Measurements from ENCODE around the gene ODAD4.

The ODAD4 gene

GRCh38 chr17:41968676-41969075 lies 38.3 kb downstream of the ODAD4 start:
- no peak for DNase-seq
- TF ChIP-seq, protein P1, sequence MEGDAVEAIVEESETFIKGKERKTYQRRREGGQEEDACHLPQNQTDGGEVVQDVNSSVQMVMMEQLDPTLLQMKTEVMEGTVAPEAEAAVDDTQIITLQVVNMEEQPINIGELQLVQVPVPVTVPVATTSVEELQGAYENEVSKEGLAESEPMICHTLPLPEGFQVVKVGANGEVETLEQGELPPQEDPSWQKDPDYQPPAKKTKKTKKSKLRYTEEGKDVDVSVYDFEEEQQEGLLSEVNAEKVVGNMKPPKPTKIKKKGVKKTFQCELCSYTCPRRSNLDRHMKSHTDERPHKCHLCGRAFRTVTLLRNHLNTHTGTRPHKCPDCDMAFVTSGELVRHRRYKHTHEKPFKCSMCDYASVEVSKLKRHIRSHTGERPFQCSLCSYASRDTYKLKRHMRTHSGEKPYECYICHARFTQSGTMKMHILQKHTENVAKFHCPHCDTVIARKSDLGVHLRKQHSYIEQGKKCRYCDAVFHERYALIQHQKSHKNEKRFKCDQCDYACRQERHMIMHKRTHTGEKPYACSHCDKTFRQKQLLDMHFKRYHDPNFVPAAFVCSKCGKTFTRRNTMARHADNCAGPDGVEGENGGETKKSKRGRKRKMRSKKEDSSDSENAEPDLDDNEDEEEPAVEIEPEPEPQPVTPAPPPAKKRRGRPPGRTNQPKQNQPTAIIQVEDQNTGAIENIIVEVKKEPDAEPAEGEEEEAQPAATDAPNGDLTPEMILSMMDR (IDR thresholded peaks at IDR 0.05; ENCODE audit: low read depth, low read length): no peak
- Histone ChIP-seq H3K9me3 (no peaks in the 10 kb centered on the region), H3K4me1 (peaks cover 16% of the 10 kb centered on the region), H3K27me3 (no peaks in the 10 kb centered on the region), H3K4me3 (ENCODE audit: low read depth, low read length) (no peak overlapping the region), H3K36me3 (peaks cover 37% of the 10 kb centered on the region)

- H3K9me3 ChIP-seq: no peaks in the 10 kb centered on the region
- H3K4me1 ChIP-seq: peaks cover 13% of the 10 kb centered on the region
- peaks cover 51% of the 10 kb centered on the region for H3K36me3 ChIP-seq
- no peaks in the 10 kb centered on the region for H3K27me3 ChIP-seq
- DNase-seq: no peak
- TF ChIP-seq, protein P1 (IDR thresholded peaks at IDR 0.05; ENCODE audit: low read depth, low read length): no peak
- H3K4me3 ChIP-seq (ENCODE audit: low read depth, low read length): no peak overlapping the region
Measured at GRCh38 chr17:41970901-41971331, 40.5 kb downstream of the ODAD4 start.

DNA sequence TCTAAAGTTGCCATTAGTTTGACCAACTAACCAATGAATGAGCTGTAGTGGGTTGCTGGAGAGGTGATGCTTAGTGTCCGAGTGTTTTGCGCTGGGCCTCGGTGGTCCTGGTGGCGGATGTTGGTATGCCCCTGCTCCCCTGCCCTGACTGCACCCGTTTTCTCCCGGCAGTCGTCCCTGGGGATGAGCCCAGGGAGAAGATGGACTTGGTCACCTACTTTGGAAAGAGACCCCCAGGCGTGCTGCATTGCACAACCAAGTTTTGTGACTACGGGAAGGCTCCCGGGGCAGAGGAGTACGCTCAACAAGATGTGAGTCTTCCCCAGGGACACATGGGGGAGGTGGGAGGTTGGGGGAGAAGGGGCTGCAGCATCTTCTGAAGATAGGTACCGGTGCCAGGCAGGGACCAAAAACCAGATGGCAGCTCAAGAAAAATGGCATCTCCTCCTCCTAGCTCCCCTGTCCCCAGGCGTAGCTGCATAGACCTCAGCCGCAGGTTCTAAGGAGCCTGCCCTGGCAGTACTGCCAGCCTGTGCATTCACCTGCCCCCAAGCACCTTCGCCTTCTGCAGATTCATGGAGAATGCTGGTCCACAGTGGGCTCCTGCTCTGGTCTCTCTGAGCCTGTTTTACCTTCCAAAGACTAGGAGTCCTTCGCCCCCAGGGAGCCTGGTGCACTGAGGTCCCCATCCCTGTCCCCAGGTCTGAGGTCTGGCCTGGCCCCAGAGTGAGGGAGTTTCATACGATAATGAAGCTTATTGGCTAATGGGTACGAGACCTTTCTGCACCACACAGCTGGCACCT lies 41.5 kb downstream of the ODAD4 start:
- H3K36me3 ChIP-seq: peaks cover 59% of the 10 kb centered on the region
- TF ChIP-seq, protein P1 (IDR thresholded peaks at IDR 0.05; ENCODE audit: low read depth, low read length): no peak
- no peak for DNase-seq
- no peaks in the 10 kb centered on the region for H3K9me3 ChIP-seq
- H3K27me3 ChIP-seq: no peaks in the 10 kb centered on the region
- H3K4me1 ChIP-seq: peaks cover 10% of the 10 kb centered on the region
- no peak overlapping the region for H3K4me3 ChIP-seq (ENCODE audit: low read depth, low read length)

DNA sequence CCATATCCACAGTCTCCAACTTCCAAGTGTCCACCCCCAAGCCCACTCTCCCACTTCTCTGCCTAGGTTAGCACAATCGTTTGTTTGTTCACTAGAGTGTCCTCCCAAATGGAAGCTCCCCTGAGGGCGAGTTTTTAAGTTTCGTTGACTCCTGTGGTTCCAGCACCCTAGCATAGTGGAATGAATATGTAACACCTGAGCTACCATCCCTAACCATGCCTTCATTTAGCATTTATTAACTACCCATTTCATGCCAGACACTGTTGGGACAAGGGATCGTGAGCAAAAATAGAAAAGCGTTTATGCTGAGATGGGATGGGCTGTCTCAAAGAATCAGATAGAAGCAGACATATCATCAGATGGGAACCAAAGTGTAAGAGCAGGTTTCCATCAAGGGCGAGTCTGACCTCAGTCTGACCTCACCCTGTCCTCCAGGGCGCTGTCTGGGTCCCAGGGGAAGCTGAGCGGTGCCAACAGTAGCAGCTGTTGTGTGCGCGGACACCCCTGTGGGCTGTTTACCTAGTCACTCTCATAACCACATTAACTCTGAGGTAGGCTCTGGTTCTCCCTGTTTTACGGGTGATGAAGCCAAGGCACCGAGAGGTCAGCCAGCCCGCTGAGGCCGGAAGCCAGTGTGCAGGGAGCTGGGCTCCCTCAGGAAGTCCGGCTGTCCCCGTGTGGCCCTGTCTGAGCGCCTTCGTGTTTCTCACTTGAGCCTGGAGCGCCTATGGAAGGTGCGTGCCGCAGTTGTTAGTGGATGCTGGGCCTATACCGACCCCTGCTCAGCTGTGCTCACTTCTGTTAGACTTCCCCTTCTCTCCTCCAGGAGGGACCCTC lies 42.4 kb downstream of the ODAD4 start:
- H3K27me3 ChIP-seq: no peaks in the 10 kb centered on the region
- H3K9me3 ChIP-seq: no peaks in the 10 kb centered on the region
- peak; percentile 80 for DNase-seq
- H3K4me3 ChIP-seq (ENCODE audit: low read depth, low read length): no peak overlapping the region
- peaks cover 10% of the 10 kb centered on the region for H3K4me1 ChIP-seq
- TF ChIP-seq, protein P1 (IDR thresholded peaks at IDR 0.05; ENCODE audit: low read depth, low read length): no peak
- peaks cover 67% of the 10 kb centered on the region for H3K36me3 ChIP-seq

DNA sequence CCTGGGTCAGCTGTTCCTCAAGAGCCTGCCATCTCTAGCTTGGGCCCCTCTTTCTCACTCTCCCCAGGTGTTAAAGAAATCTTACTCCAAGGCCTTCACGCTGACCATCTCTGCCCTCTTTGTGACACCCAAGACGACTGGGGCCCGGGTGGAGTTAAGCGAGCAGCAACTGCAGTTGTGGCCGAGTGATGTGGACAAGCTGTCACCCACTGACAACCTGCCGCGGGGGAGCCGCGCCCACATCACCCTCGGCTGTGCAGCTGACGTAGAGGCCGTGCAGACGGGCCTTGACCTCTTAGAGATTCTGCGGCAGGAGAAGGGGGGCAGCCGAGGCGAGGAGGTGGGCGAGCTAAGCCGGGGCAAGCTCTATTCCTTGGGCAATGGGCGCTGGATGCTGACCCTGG lies 43.0 kb downstream of the ODAD4 start:
- H3K27me3 ChIP-seq: no peaks in the 10 kb centered on the region
- H3K4me1 ChIP-seq: peaks cover 10% of the 10 kb centered on the region
- H3K9me3 ChIP-seq: no peaks in the 10 kb centered on the region
- TF ChIP-seq, protein P1 (IDR thresholded peaks at IDR 0.05; ENCODE audit: low read depth, low read length): no peak
- no peak overlapping the region for H3K4me3 ChIP-seq (ENCODE audit: low read depth, low read length)
- H3K36me3 ChIP-seq: peaks cover 68% of the 10 kb centered on the region
- no peak for DNase-seq

Measured in BE2C (cell line).